ENCODE data around the gene MXD3. TPM values are rescaled to one million over a fixed set of nuclear protein-coding genes. Genes with fewer than 3 reads are reported as not detected.

The MXD3 gene
- polyA plus RNA-seq, 2 of the 4 experiments (the other 2 are of a cell fraction) = 5.3 to 16.9 TPM

DNA sequence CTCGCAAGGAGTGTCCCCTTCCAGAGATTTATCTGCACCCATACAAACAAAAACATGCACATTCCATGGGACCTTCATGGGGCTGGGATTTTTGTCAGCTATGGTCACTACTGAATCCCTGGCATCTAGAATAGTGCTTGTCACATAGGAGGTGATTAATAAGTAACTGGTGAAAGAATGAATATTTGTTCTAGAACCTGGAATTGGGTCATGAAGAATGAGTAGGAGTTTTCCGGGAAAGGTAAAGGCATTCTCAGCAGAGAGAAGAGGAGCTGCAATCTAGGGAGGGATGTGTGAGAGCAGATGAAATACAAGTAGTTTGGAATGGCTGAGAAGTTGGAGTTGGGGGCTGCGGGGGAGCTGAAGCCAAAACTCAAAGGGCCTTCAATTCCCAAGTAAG, 42.6 kb upstream of the MXD3 start:
- CTCF ChIA-PET = interaction anchor here (1.1 to 4.3 kb wide), 5 partner anchors 15 to 49 kb away, joined by 3 to 28 read pairs (median 4); no protein-coding TSS in a partner anchor
- DNase-seq (ENCODE audit: low read depth in 1 of 2, low spot score in 1 of 2) (no peak), ATAC-seq (no peak), FAIRE-seq (no peak)
- Histone ChIP-seq H3K4me3 (no peak overlapping the region), H3K4me2 (peak overlapping the region; percentile 27), H3K27ac (peak overlapping the region in 1 of 2 experiments; percentile 15; a peak in 1 of 6 replicates), H3K9me3 (peaks cover 4% of the 10 kb centered on the region; the same call in 1 of the 3 replicates), H3K4me1 (peaks cover 24% of the 10 kb centered on the region)
- TF ChIP-seq ZNF302 (CRISPR knock-in tag; IDR thresholded peaks at IDR 0.05) = no peak
- 72% methylated on average over 3 of the region's 3 CpGs for WGBS (ENCODE audit: missing lambda C conversion rate)
- POLR2A ChIA-PET = no interaction called here

DNA sequence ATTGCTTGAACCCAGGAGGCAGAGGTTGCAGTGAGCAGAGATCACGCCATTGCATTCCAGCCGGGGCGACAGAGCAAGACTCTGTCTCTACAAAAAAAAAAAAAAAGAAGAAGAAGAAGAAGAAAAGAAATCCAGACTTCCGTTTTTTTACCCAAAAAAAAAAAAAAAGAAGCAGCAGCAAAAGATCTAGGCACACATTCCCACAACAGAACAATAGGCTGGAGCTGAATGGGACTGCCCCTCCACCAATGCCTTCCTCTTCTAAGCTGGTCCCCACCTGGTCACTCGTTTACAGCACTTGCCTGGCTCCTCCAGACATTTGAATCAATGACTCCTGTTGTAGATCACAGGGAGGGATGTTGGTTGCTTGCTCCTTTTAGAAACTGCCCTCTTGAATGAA, 41.4 kb upstream of the MXD3 start:
- ChIA-PET POLR2A (no interaction called here), CTCF (interaction anchor here (1.1 to 4.3 kb wide), 6 partner anchors 14 to 50 kb away, joined by 3 to 28 read pairs (median 4); no protein-coding TSS in a partner anchor)
- H3K27ac ChIP-seq = no peak overlapping the region
- no peak for TF ChIP-seq BHLHE40 (IDR thresholded peaks at IDR 0.05; ENCODE audit: low read depth, low read length)
- TF ChIP-seq EHF (CRISPR knock-in tag; IDR thresholded peaks at IDR 0.05) = no peak
- TF ChIP-seq, protein P1, sequence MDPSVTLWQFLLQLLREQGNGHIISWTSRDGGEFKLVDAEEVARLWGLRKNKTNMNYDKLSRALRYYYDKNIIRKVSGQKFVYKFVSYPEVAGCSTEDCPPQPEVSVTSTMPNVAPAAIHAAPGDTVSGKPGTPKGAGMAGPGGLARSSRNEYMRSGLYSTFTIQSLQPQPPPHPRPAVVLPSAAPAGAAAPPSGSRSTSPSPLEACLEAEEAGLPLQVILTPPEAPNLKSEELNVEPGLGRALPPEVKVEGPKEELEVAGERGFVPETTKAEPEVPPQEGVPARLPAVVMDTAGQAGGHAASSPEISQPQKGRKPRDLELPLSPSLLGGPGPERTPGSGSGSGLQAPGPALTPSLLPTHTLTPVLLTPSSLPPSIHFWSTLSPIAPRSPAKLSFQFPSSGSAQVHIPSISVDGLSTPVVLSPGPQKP (IDR thresholded peaks at IDR 0.05; ENCODE audit: low read depth, low read length) = no peak
- TF ChIP-seq, protein P2, sequence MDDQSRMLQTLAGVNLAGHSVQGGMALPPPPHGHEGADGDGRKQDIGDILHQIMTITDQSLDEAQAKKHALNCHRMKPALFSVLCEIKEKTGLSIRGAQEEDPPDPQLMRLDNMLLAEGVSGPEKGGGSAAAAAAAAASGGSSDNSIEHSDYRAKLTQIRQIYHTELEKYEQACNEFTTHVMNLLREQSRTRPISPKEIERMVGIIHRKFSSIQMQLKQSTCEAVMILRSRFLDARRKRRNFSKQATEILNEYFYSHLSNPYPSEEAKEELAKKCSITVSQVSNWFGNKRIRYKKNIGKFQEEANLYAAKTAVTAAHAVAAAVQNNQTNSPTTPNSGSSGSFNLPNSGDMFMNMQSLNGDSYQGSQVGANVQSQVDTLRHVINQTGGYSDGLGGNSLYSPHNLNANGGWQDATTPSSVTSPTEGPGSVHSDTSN (IDR thresholded peaks at IDR 0.05) = no peak
- H3K4me1 ChIP-seq = peaks cover 28% of the 10 kb centered on the region
- no peak overlapping the region for H3K4me3 ChIP-seq
- WGBS (ENCODE audit: missing lambda C conversion rate) = 86% methylated on average over 5 of the region's 5 CpGs
- peaks cover 4% of the 10 kb centered on the region; the same call in 1 of the 3 replicates for H3K9me3 ChIP-seq
- no peak for ATAC-seq
- no peak overlapping the region for H3K4me2 ChIP-seq
- DNase-seq (ENCODE audit: low read depth in 1 of 2, low spot score in 1 of 2) = no peak
- no peak for FAIRE-seq

DNA sequence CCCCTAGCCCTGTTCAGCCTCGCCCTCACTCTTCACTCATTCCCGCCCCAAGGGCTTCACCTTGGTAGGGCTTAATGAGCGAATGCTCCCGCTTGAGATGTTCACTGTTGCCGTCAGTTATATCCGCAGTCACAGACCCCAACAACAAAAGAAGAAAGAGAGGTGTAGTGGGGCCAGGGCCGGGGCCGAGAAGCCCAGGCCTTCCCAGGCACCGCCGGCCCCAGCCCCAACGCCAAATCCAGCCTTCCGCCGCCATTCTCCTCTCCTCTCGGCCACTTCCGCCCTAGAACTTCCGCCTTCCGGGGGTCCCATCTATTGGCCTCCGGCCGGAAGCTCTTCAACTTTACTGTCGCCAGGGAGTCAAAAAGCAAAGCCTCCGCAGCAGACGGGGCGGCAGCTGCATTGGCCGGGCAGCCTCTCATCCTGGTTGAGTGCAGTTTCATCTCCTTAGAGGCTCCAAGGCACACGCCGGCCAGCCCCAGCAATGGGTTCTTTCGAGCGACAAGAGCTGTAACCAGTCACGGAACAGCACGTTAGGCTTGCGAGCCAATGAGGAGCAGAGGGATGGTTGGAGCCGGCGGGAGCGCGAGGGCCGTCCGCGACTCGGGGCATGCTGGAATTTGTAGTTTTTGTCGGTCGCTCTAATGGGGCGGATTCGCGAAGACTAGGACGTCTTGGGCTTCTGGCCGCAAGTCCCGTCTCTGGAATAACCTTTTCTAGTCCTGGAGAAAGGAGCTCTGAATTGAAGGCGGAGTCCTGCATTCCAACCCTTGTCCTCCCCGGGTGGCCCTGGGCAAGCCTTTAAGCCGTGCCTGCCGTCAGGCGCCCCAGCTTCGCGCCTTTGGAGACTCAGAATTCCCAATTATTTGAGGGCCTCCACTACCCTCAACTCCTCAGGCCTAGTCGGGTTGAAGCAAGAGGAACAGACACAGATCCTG, 40.0 kb upstream of the MXD3 start, which contains the start of gene LMAN2:
Gene LMAN2 (minus strand): TSS at position 277 of the 938 bp plus-strand sequence. CDS start 21 bp downstream, at position 256.
- H3K4me3 ChIP-seq = peak within 1 kb of the TSS; percentile 78
- H3K9me3 ChIP-seq = peaks cover 4% of the 10 kb centered on the region; the same call in 1 of the 3 replicates
- peak within 1 kb of the TSS; percentile 90 to 94 for H3K27ac ChIP-seq
- WGBS (ENCODE audit: missing lambda C conversion rate) = 12% methylated on average over 52 of the region's 55 CpGs
- FAIRE-seq = no peak
- ChIA-PET POLR2A (interaction anchor here (0.5 to 1.5 kb wide), 10 partner anchors 10 to 187 kb away, joined by 3 to 12 read pairs (median 4); no protein-coding TSS in a partner anchor), CTCF (interaction anchor here (0.7 to 4.3 kb wide), 21 partner anchors 9 to 691 kb away, joined by 3 to 28 read pairs (median 4); partner anchors contain the start of gene MXD3)
- peak; percentile 98 to 99 for ATAC-seq
- DNase-seq (ENCODE audit: low read depth in 1 of 2, low spot score in 1 of 2) = peak; percentile 94 to 97
- H3K4me2 ChIP-seq = peak within 1 kb of the TSS; percentile 98
- peaks cover 31% of the 10 kb centered on the region for H3K4me1 ChIP-seq
- TF ChIP-seq RAD21 (conservative IDR thresholded peaks at IDR 0.05 in 1 of 2, IDR thresholded peaks at IDR 0.05 in 1 of 2) = no peak
- TF ChIP-seq TFCP2L1 (CRISPR knock-in tag; IDR thresholded peaks at IDR 0.05) = no peak
- 0 out of 2 replicates have a peak, but pooled peaks have one; percentile 24 for TF ChIP-seq MAZ (IDR thresholded peaks at IDR 0.05; ENCODE audit: borderline replicate concordance, low read depth, low read length)
- TF ChIP-seq EHMT2 (IDR thresholded peaks at IDR 0.05; ENCODE audit: low read depth) = no peak
- TF ChIP-seq CEBPB (IDR thresholded peaks at IDR 0.05) = no peak
- TF ChIP-seq, protein P3, sequence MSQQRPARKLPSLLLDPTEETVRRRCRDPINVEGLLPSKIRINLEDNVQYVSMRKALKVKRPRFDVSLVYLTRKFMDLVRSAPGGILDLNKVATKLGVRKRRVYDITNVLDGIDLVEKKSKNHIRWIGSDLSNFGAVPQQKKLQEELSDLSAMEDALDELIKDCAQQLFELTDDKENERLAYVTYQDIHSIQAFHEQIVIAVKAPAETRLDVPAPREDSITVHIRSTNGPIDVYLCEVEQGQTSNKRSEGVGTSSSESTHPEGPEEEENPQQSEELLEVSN (IDR thresholded peaks at IDR 0.05; ENCODE audit: borderline replicate concordance, low read depth) = peak; percentile 29; the same call in 1 of the 2 replicates
- TF ChIP-seq JUN (IDR thresholded peaks at IDR 0.05) = peak; percentile 77 to 95
- no peak for TF ChIP-seq NPAS2 (CRISPR knock-in tag; IDR thresholded peaks at IDR 0.05; ENCODE audit: borderline replicate concordance)
- no peak for TF ChIP-seq RCOR1 (IDR thresholded peaks at IDR 0.05; ENCODE audit: low read depth, low read length)
- TF ChIP-seq, protein P4, sequence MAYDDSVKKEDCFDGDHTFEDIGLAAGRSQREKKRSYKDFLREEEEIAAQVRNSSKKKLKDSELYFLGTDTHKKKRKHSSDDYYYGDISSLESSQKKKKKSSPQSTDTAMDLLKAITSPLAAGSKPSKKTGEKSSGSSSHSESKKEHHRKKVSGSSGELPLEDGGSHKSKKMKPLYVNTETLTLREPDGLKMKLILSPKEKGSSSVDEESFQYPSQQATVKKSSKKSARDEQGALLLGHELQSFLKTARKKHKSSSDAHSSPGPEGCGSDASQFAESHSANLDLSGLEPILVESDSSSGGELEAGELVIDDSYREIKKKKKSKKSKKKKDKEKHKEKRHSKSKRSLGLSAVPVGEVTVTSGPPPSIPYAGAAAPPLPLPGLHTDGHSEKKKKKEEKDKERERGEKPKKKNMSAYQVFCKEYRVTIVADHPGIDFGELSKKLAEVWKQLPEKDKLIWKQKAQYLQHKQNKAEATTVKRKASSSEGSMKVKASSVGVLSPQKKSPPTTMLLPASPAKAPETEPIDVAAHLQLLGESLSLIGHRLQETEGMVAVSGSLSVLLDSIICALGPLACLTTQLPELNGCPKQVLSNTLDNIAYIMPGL (CRISPR knock-in tag; IDR thresholded peaks at IDR 0.05; ENCODE audit: borderline replicate concordance) = 0 out of 2 replicates have a peak, but pooled peaks have one; percentile 59
- TF ChIP-seq, protein P5, sequence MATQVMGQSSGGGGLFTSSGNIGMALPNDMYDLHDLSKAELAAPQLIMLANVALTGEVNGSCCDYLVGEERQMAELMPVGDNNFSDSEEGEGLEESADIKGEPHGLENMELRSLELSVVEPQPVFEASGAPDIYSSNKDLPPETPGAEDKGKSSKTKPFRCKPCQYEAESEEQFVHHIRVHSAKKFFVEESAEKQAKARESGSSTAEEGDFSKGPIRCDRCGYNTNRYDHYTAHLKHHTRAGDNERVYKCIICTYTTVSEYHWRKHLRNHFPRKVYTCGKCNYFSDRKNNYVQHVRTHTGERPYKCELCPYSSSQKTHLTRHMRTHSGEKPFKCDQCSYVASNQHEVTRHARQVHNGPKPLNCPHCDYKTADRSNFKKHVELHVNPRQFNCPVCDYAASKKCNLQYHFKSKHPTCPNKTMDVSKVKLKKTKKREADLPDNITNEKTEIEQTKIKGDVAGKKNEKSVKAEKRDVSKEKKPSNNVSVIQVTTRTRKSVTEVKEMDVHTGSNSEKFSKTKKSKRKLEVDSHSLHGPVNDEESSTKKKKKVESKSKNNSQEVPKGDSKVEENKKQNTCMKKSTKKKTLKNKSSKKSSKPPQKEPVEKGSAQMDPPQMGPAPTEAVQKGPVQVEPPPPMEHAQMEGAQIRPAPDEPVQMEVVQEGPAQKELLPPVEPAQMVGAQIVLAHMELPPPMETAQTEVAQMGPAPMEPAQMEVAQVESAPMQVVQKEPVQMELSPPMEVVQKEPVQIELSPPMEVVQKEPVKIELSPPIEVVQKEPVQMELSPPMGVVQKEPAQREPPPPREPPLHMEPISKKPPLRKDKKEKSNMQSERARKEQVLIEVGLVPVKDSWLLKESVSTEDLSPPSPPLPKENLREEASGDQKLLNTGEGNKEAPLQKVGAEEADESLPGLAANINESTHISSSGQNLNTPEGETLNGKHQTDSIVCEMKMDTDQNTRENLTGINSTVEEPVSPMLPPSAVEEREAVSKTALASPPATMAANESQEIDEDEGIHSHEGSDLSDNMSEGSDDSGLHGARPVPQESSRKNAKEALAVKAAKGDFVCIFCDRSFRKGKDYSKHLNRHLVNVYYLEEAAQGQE (IDR thresholded peaks at IDR 0.05) = no peak; the same call in 1 of the 2 replicates
- no peak for TF ChIP-seq FOSL2 (IDR thresholded peaks at IDR 0.05)
- TF ChIP-seq FOSL2 (CRISPR knock-in tag; IDR thresholded peaks at IDR 0.05) = no peak; the same call in 1 of the 2 replicates
- TF ChIP-seq NFE2L2 (conservative IDR thresholded peaks at IDR 0.05; ENCODE audit: low read length) = no peak
- TF ChIP-seq POLR2AphosphoS2 (conservative IDR thresholded peaks at IDR 0.05; ENCODE audit: low read length) = no peak

Measured in A549 (cell line).